Left lung (tissue), 10 donors: ENCODE measurements around the gene CAMSAP1. TPM values are rescaled to one million over a fixed set of nuclear protein-coding genes. Genes with fewer than 3 reads are reported as not detected.

Experiments used
- ATAC-seq: fragments of 200-7000 bp; cut with Tn5 transposase; one replicate; pipeline ENCODE4 v1.9.1; 2020; ENCODE audit warnings: moderate library complexity
- DNase-seq, 4 donors: peaks; one replicate each; pipeline ENCODE4 v3.0.0-alpha.2; 2013 to 2020
- H3K27ac ChIP-seq, 2 donors: fragments of 200-600 bp; sonication (generic) in 1 of 2; one replicate each; pipeline versions ENCODE4 v1.5.0 to v1.8.0; 2020 to 2021
- H3K27me3 ChIP-seq, 2 donors: fragments of 200-600 bp; sonication (generic) in 1 of 2; one replicate each; pipeline versions ENCODE4 v1.5.0 to v1.8.0; 2020 to 2021
- H3K36me3 ChIP-seq, 2 donors: fragments of 200-600 bp; sonication (generic) in 1 of 2; one replicate each; pipeline versions ENCODE4 v1.5.0 to v1.8.0; 2020 to 2021
- H3K4me1 ChIP-seq, 2 donors: fragments of 200-600 bp; one replicate each; pipeline ENCODE4 v1.8.0; 2021
- H3K4me3 ChIP-seq, 2 donors: fragments of 200-600 bp; sonication (generic) in 1 of 2; one replicate each; pipeline versions ENCODE4 v1.5.0 to v1.8.0; 2020 to 2021; ENCODE audit warnings: mild to moderate bottlenecking in 1 of 2
- H3K9me3 ChIP-seq, 2 donors: fragments of 200-600 bp; sonication (generic) in 1 of 2; one replicate each; pipeline versions ENCODE4 v1.5.0 to v1.8.0; 2020 to 2021
- CTCF ChIP-seq, 2 donors: fragments of 200-600 bp; sonication (generic) in 1 of 2; IDR thresholded peaks; one replicate each; pipeline versions ENCODE4 v1.5.0 to v1.8.0; 2021; ENCODE audit warnings: antibody characterized with exemption in 2 of 2
- intact Hi-C, 2 donors: fragments of 100-400 bp; cut with DNase I; formaldehyde crosslinking; loops; one replicate each; pipeline versions ENCODE4 v1.11.2 to v1.14.2; 2022
- polyA plus RNA-seq, 6 donors: library from polyadenylated mRNA; unstranded; fragments of 120-200 nt; gene quantifications; one replicate each; pipeline ENCODE4 v1.2.1, GENCODE V29; 2013; ENCODE audit not compliant: insufficient read length in 6 of 6
- total RNA-seq, 2 donors: library from RNA; stranded (reverse); fragmentation: NEBNext Ultra II Directional; extraction: Animal tissue kit (Norgen Biotek cat#: 25700); gene quantifications; one replicate each; pipeline ENCODE4 v1.2.1, GENCODE V29; 2021
- donor health status: DM: no; HTN: yes; CAD: no.
- donor health status: DM: no; HTN: no; CAD: no.

The CAMSAP1 gene
- total and polyA plus RNA-seq, 8 donors, result 20.4 to 27.0 (median 24.0) TPM

- Histone ChIP-seq H3K27ac (no peak overlapping the region), H3K4me1 (no peaks in the 10 kb centered on the region), H3K9me3 (no peaks in the 10 kb centered on the region), H3K27me3 (peaks cover 0 to 85% of the 10 kb centered on the region in 2 donors), H3K36me3 (no peaks in the 10 kb centered on the region), H3K4me3 (no peak overlapping the region)
- ATAC-seq (no peak), DNase-seq (no peak)
- no peak for TF ChIP-seq CTCF (IDR thresholded peaks at IDR 0.05)
- intact Hi-C loops, result no loop called here
Measured at GRCh38 chr9:135787317-135787716, 120.0 kb downstream of the CAMSAP1 start.

GRCh38 chr9:135786146-135786690 is 121.1 kb downstream of the CAMSAP1 start:
- intact Hi-C loops, result no loop called here
- no peak for DNase-seq

GRCh38 chr9:135785013-135785575 is 122.3 kb downstream of the CAMSAP1 start:
- no peak for DNase-seq
- intact Hi-C loops, result no loop called here
- peaks cover 0 to 78% of the 10 kb centered on the region in 2 donors for H3K27me3 ChIP-seq

More at GRCh38 chr9:135786146-135786690, 121.1 kb downstream of the CAMSAP1 start:
- ATAC-seq, result no peak
- H3K27me3 ChIP-seq, result peaks cover 0 to 82% of the 10 kb centered on the region in 2 donors
- no peaks in the 10 kb centered on the region for H3K4me1 ChIP-seq
- TF ChIP-seq CTCF (IDR thresholded peaks at IDR 0.05), result no peak
- no peaks in the 10 kb centered on the region for H3K9me3 ChIP-seq
- H3K27ac ChIP-seq, result no peak overlapping the region
- no peak overlapping the region for H3K4me3 ChIP-seq
- no peaks in the 10 kb centered on the region for H3K36me3 ChIP-seq

GRCh38 chr9:135783540-135784245 is 123.7 kb downstream of the CAMSAP1 start:
- no peak for DNase-seq
- intact Hi-C loops, result no loop called here

More at GRCh38 chr9:135785013-135785575, 122.3 kb downstream of the CAMSAP1 start:
- Histone ChIP-seq H3K9me3 (no peaks in the 10 kb centered on the region), H3K4me1 (no peaks in the 10 kb centered on the region), H3K36me3 (no peaks in the 10 kb centered on the region), H3K27ac (no peak overlapping the region), H3K4me3 (no peak overlapping the region)
- no peak for ATAC-seq
- TF ChIP-seq CTCF (IDR thresholded peaks at IDR 0.05), result no peak

More at GRCh38 chr9:135783540-135784245, 123.7 kb downstream of the CAMSAP1 start:
- no peak for ATAC-seq
- Histone ChIP-seq H3K36me3 (no peaks in the 10 kb centered on the region), H3K27me3 (peaks cover 0 to 67% of the 10 kb centered on the region in 2 donors), H3K4me3 (no peak overlapping the region), H3K27ac (no peak overlapping the region), H3K4me1 (no peaks in the 10 kb centered on the region), H3K9me3 (no peaks in the 10 kb centered on the region)
- no peak for TF ChIP-seq CTCF (IDR thresholded peaks at IDR 0.05)
